PC-9 (cell line): ENCODE measurements around the gene REV3L.

ENCODE experiments used
- EZH2 ChIP-seq: fragments of 200-600 bp; sonication (generic); IDR thresholded peaks from 2 replicates; pipeline ENCODE4 v1.8.0; 2017; ENCODE audit warnings: antibody characterized with exemption, low read depth
- TF ChIP-seq, protein P1 (sequence below): fragments of 200-600 bp; sonication (generic); conservative IDR thresholded peaks from 2 replicates; pipeline ENCODE4 v1.6.1; 2017; ENCODE audit warnings: mixed run types, antibody characterized with exemption, mild to moderate bottlenecking, moderate library complexity

DNA sequence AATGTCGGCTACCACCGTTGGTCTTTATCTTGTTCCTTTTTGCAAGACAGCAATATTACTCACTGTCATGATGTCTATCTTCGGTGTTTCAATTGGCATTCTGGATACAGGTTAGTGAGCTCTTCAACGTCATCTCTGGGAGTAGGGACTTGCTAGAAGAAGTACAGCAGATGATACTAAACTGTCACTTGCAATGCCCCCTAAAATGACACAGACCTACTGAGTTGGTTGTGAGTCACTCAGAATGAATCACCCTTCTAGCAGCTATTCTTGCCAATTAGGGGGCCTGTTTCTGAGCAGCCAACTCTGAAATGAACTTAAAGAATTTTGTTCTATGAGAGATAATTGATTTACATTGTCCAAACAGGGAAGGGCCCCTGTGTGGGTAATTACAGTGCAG, 219.2 kb downstream of the REV3L start:
- TF ChIP-seq, protein P1, sequence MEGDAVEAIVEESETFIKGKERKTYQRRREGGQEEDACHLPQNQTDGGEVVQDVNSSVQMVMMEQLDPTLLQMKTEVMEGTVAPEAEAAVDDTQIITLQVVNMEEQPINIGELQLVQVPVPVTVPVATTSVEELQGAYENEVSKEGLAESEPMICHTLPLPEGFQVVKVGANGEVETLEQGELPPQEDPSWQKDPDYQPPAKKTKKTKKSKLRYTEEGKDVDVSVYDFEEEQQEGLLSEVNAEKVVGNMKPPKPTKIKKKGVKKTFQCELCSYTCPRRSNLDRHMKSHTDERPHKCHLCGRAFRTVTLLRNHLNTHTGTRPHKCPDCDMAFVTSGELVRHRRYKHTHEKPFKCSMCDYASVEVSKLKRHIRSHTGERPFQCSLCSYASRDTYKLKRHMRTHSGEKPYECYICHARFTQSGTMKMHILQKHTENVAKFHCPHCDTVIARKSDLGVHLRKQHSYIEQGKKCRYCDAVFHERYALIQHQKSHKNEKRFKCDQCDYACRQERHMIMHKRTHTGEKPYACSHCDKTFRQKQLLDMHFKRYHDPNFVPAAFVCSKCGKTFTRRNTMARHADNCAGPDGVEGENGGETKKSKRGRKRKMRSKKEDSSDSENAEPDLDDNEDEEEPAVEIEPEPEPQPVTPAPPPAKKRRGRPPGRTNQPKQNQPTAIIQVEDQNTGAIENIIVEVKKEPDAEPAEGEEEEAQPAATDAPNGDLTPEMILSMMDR, result no peak
- no peak for TF ChIP-seq EZH2
